Vagina (tissue), 2 donors: ENCODE results near the gene FAM168B.

Experiments used
- POLR2A ChIP-seq, 2 donors: fragments of 450-650 bp; IDR thresholded peaks; one replicate each; pipeline ENCODE4 v1.6.1; 2017; ENCODE audit warnings: antibody characterized with exemption in 2 of 2, mild to moderate bottlenecking in 2 of 2, moderate library complexity in 2 of 2
- POLR2AphosphoS5 ChIP-seq, 2 donors: sonication (generic); formaldehyde crosslinking; IDR thresholded peaks; one replicate each; pipeline ENCODE4 v1.9.0; 2017; ENCODE audit warnings: antibody characterized with exemption in 2 of 2, mild to moderate bottlenecking in 2 of 2, low read depth in 1 of 2; ENCODE audit not compliant: insufficient read depth in 1 of 2
- TF ChIP-seq, protein P1 (sequence below), 3 experiments: fragments of 450-650 bp in 2 of 3; fragments of 200-600 bp in 1 of 3; sonication (generic) in 1 of 3; IDR thresholded peaks; one replicate each; pipeline ENCODE4 v1.5.1; 2017 to 2019; ENCODE audit warnings: antibody characterized with exemption in 3 of 3, mild to moderate bottlenecking in 2 of 3, moderate library complexity in 2 of 3

DNA sequence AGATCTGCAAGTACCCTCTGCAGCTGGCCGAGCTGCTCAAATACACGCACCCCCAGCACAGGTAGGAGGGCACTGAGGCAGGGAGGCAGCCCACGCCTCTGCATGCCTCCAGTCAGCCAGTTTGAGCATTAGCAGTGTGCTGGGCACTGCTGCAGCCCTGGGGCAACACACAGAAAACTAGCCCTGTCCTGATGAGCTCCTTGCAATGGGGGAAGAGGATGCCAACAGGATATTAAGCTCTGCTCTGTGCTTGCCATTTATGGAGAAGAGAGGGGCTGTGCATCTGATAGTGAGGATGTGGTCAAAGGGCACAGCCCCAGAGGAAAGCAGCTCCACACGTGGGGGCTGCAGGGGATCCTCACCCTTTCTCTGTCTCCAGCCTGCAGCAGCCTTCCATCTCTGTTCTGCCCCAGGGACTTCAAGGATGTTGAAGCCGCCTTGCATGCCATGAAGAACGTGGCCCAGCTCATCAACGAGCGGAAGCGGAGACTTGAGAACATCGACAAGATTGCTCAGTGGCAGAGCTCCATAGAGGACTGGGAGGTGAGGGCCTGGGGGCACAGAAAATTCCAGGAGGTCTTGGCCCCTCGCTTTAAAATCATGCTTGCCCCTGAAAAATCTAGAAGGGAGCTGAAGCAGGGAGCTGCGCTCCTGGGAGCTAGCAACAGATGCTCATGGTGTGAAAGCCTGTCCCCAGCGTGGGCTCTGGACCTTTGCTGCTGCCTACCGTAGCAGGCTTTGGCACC, 51.7 kb downstream of the FAM168B start:
- no peak for TF ChIP-seq POLR2A (IDR thresholded peaks at IDR 0.05)
- TF ChIP-seq, protein P1, sequence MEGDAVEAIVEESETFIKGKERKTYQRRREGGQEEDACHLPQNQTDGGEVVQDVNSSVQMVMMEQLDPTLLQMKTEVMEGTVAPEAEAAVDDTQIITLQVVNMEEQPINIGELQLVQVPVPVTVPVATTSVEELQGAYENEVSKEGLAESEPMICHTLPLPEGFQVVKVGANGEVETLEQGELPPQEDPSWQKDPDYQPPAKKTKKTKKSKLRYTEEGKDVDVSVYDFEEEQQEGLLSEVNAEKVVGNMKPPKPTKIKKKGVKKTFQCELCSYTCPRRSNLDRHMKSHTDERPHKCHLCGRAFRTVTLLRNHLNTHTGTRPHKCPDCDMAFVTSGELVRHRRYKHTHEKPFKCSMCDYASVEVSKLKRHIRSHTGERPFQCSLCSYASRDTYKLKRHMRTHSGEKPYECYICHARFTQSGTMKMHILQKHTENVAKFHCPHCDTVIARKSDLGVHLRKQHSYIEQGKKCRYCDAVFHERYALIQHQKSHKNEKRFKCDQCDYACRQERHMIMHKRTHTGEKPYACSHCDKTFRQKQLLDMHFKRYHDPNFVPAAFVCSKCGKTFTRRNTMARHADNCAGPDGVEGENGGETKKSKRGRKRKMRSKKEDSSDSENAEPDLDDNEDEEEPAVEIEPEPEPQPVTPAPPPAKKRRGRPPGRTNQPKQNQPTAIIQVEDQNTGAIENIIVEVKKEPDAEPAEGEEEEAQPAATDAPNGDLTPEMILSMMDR (IDR thresholded peaks at IDR 0.05): no peak
- TF ChIP-seq POLR2AphosphoS5 (IDR thresholded peaks at IDR 0.05; ENCODE audit: insufficient read depth in 1 of 2, low read depth in 1 of 2): no peak
